SK-N-SH treated with all-trans-retinoic acid at 6 μM for 48 hours (cell line): Measurements from ENCODE around the gene TTC23L.

Experiments used
- ATAC-seq: fragments of 200-7000 bp; cut with Tn5 transposase; 3 replicates; pipeline ENCODE4 v1.9.1; 2020; ENCODE audit warnings: mild to moderate bottlenecking, moderate library complexity
- ARNTL ChIP-seq: fragments of 450-650 bp; formaldehyde crosslinking; IDR thresholded peaks from 2 replicates; pipeline ENCODE4 v1.5.0; 2020; ENCODE audit warnings: low read depth, mild to moderate bottlenecking, moderate library complexity, borderline replicate concordance
- CREB5 ChIP-seq: fragments of 250-450 bp; sonication (Bioruptor Pico); IDR thresholded peaks from 2 replicates; pipeline ENCODE4 v1.5.1; 2020; ENCODE audit warnings: low read depth, mild to moderate bottlenecking, moderate library complexity
- CSDC2 ChIP-seq: fragments of 250-450 bp; sonication (Bioruptor Pico); IDR thresholded peaks from 2 replicates; pipeline ENCODE4 v1.5.0; 2020; ENCODE audit warnings: mild to moderate bottlenecking, moderate library complexity
- CSRNP3 ChIP-seq: fragments of 250-450 bp; sonication (Bioruptor Pico); IDR thresholded peaks from 2 replicates; pipeline ENCODE4 v1.5.1; 2021; ENCODE audit warnings: mild to moderate bottlenecking, moderate library complexity
- ESRRG ChIP-seq: fragments of 250-450 bp; sonication (Bioruptor Pico); IDR thresholded peaks from 2 replicates; pipeline ENCODE4 v1.6.1; 2021; ENCODE audit warnings: mild to moderate bottlenecking
- ISL1 ChIP-seq: fragments of 250-450 bp; sonication (Bioruptor Pico); IDR thresholded peaks from 2 replicates; pipeline ENCODE4 v2.1.2; 2022; ENCODE audit warnings: mild to moderate bottlenecking, moderate library complexity
- OSR1 ChIP-seq: fragments of 250-450 bp; sonication (Bioruptor Pico); IDR thresholded peaks from 2 replicates; pipeline ENCODE4 v1.8.0; 2022; ENCODE audit warnings: moderate library complexity, mild to moderate bottlenecking, inconsistent platforms
- PATZ1 ChIP-seq: fragments of 250-450 bp; sonication (Bioruptor Pico); IDR thresholded peaks from 2 replicates; pipeline ENCODE4 v1.8.0; 2020; ENCODE audit warnings: mild to moderate bottlenecking, moderate library complexity, borderline replicate concordance
- PPARA ChIP-seq: fragments of 250-450 bp; sonication (Bioruptor Pico); IDR thresholded peaks from 2 replicates; pipeline ENCODE4 v1.5.0; 2020; ENCODE audit warnings: mild to moderate bottlenecking, borderline replicate concordance
- RARB ChIP-seq: fragments of 250-450 bp; sonication (Bioruptor Pico); IDR thresholded peaks from 2 replicates; pipeline ENCODE4 v1.8.0; 2021; ENCODE audit warnings: mild to moderate bottlenecking, moderate library complexity
- TCF4 ChIP-seq: fragments of 250-450 bp; sonication (Bioruptor Pico); IDR thresholded peaks from 2 replicates; pipeline ENCODE4 v1.8.0; 2021; ENCODE audit warnings: mild to moderate bottlenecking, moderate library complexity, borderline replicate concordance
- TOX ChIP-seq: fragments of 250-450 bp; sonication (Bioruptor Pico); IDR thresholded peaks from 2 replicates; pipeline ENCODE4 v1.8.0; 2021; ENCODE audit warnings: mild to moderate bottlenecking, moderate library complexity, borderline replicate concordance
- ZFP3 ChIP-seq: fragments of 250-450 bp; sonication (Bioruptor Pico); IDR thresholded peaks from 2 replicates; pipeline ENCODE4 v1.5.0; 2020; ENCODE audit warnings: mild to moderate bottlenecking, moderate library complexity
- ZFP30 ChIP-seq: fragments of 450-650 bp; formaldehyde crosslinking; IDR thresholded peaks from 2 replicates; pipeline ENCODE4 v1.5.0; 2022; ENCODE audit warnings: mild to moderate bottlenecking, moderate library complexity
- ZNF70 ChIP-seq: fragments of 450-650 bp; formaldehyde crosslinking; IDR thresholded peaks from 2 replicates; pipeline ENCODE4 v1.5.0; 2020; ENCODE audit warnings: mild to moderate bottlenecking, moderate library complexity
- ZNF8 ChIP-seq: fragments of 450-650 bp; formaldehyde crosslinking; IDR thresholded peaks from 2 replicates; pipeline ENCODE4 v1.5.0; 2020; ENCODE audit warnings: mild to moderate bottlenecking, moderate library complexity
- TF ChIP-seq, protein P1 (sequence below): fragments of 250-450 bp; sonication (Bioruptor Pico); IDR thresholded peaks from 2 replicates; pipeline ENCODE4 v1.8.0; 2021; ENCODE audit warnings: low read depth, mild to moderate bottlenecking, moderate library complexity, borderline replicate concordance

The TTC23L gene

GRCh38 chr5:34802834-34803563, 36.0 kb upstream of the TTC23L start:
- TF ChIP-seq ZFP30 (CRISPR knock-in tag) = no peak
- TF ChIP-seq, protein P1, sequence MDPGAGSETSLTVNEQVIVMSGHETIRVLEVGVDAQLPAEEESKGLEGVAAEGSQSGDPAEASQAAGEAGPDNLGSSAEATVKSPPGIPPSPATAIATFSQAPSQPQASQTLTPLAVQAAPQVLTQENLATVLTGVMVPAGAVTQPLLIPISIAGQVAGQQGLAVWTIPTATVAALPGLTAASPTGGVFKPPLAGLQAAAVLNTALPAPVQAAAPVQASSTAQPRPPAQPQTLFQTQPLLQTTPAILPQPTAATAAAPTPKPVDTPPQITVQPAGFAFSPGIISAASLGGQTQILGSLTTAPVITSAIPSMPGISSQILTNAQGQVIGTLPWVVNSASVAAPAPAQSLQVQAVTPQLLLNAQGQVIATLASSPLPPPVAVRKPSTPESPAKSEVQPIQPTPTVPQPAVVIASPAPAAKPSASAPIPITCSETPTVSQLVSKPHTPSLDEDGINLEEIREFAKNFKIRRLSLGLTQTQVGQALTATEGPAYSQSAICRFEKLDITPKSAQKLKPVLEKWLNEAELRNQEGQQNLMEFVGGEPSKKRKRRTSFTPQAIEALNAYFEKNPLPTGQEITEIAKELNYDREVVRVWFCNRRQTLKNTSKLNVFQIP (CRISPR knock-in tag) = no peak
- no peak for TF ChIP-seq CSDC2 (CRISPR knock-in tag)
- no peak for TF ChIP-seq ZNF70 (CRISPR knock-in tag)
- no peak for TF ChIP-seq ARNTL
- no peak for TF ChIP-seq TOX
- no peak for TF ChIP-seq PATZ1 (CRISPR knock-in tag)
- TF ChIP-seq OSR1 (CRISPR knock-in tag) = no peak
- no peak for ATAC-seq

DNA sequence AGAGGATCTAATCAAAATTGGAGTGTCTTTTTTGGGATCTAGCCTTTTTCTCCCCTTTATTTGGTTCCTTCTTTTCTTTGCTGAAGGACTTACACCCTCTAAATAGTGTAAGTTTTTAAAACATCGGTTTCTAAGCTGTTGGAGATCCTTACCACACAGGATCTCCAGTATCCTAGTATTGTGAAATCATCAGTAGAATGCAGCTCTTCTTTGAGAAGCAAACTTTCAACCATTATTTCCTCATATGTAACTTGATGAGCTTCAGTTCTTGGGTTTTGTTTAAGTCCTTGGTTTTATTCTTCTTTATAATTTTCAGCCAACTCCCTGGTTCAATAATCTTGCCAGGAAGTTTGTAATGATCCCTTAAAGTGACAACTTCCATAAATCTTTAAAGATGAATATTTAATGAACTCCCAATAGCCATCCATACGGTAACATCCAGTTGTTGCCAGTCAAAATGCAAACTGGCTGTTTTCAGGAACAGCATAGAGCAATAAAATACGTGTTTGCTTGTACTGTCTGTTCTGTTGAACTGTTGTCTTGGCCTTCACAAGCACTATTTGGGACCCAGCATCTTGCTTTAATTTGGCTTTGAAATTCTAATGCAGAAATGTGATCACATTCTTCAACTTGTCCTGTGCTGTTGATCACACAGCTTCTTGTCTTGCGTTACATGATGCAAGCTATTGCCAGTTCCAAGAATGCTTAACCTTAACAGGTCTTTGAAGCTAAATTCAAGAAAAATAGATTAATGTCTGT, 34.8 kb upstream of the TTC23L start:
- no peak for TF ChIP-seq ZNF70 (CRISPR knock-in tag)
- TF ChIP-seq CREB5 (CRISPR knock-in tag) = no peak
- no peak for TF ChIP-seq PATZ1 (CRISPR knock-in tag)
- TF ChIP-seq TCF4 = no peak
- no peak for ATAC-seq

- TF ChIP-seq CSRNP3 (CRISPR knock-in tag) (no peak), ISL1 (CRISPR knock-in tag) (no peak), OSR1 (CRISPR knock-in tag) (no peak), PATZ1 (CRISPR knock-in tag) (no peak), ESRRG (CRISPR knock-in tag) (no peak), ARNTL (no peak), PPARA (CRISPR knock-in tag) (no peak), CREB5 (CRISPR knock-in tag) (no peak), ZNF8 (CRISPR knock-in tag) (no peak), TCF4 (no peak), ZFP3 (no peak), RARB (CRISPR knock-in tag) (no peak)
- ATAC-seq = no peak
These were observed 34.1 kb upstream of the TTC23L start for GRCh38 chr5:34804913-34805312.
